Heart left ventricle (tissue), 13 donors: ENCODE results near the gene TMEM171.

ENCODE experiments used
- POLR2A ChIP-seq, 2 donors: fragments of 450-650 bp; IDR thresholded peaks; one replicate each; pipeline ENCODE4 v1.6.1; 2017; ENCODE audit warnings: antibody characterized with exemption in 2 of 2, mild to moderate bottlenecking in 2 of 2, moderate library complexity in 2 of 2
- TF ChIP-seq, protein P1 (sequence below), 12 donors: fragments of 200-600 bp; sonication (generic) in 4 of 12; IDR thresholded peaks; one replicate each; pipeline versions ENCODE4 v1.5.0 to v1.8.0; 2018 to 2022; ENCODE audit warnings: antibody characterized with exemption in 12 of 12, mild to moderate bottlenecking in 5 of 12
- donor health status: ischemic (EF 13 %, LVEDD 7.1; RV severe dilation, severe dysfunction).
- donor health status: DM: no; HTN: yes; CAD: no.
- donor health status: DM: no; HTN: no; CAD: no.
- donor health status: ischemic (EF 25% LVEDD 6.9; RV normal size, moderate dysfunction).
- donor health status: ischemic (EF 25% LVEDD 5.7; RV mildly dilated, moderate dysfunction).
- donor health status: ischemic (EF 35%, LVEDD 5.7; RV mildly dilated, moderate dysfunction).
- donor health status: nonischemic (EF 11% LVEDD 7.7; RV severe dilation, severe dysfunction).
- donor health status: DM: yes; HTN: yes; CAD: no.
- donor health status: PGD.
- donor health status: ischemic (EF 29% LVEDD 5.4; RV normal size, mild dysfunction).
- donor health status: nonischemic (EF 23%, LVEDD 6.1; RV moderate dilation, normal function).

DNA sequence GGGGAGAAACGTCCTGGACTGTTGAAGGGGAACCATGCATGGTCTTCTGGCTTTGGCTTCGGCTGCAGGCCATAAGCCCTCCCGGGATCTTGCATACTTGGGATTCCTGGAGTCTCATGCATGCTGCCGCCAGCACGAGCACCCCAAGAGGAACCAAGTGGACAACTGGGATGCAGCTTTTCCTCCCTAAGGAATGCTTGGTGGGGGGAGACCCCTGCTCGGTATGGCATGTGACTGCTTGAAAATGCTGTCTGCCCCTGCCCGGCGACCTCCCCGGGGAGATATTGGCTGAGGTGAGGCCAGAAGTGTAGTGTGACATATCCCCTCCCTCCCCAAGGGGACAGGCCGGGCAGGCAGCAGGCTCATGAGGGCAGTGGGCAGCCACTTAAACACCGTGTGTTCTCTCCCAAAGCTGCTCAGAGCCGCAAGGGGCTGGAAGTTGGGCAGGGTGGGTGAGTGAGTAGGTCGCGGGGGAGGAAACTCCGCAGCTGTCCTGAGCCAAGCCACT lies 15.7 kb downstream of the TMEM171 start:
- TF ChIP-seq, protein P1, sequence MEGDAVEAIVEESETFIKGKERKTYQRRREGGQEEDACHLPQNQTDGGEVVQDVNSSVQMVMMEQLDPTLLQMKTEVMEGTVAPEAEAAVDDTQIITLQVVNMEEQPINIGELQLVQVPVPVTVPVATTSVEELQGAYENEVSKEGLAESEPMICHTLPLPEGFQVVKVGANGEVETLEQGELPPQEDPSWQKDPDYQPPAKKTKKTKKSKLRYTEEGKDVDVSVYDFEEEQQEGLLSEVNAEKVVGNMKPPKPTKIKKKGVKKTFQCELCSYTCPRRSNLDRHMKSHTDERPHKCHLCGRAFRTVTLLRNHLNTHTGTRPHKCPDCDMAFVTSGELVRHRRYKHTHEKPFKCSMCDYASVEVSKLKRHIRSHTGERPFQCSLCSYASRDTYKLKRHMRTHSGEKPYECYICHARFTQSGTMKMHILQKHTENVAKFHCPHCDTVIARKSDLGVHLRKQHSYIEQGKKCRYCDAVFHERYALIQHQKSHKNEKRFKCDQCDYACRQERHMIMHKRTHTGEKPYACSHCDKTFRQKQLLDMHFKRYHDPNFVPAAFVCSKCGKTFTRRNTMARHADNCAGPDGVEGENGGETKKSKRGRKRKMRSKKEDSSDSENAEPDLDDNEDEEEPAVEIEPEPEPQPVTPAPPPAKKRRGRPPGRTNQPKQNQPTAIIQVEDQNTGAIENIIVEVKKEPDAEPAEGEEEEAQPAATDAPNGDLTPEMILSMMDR (IDR thresholded peaks at IDR 0.05), result no peak
- TF ChIP-seq POLR2A (IDR thresholded peaks at IDR 0.05), result no peak
